ENCODE measurements around the gene RNF13.

DNA sequence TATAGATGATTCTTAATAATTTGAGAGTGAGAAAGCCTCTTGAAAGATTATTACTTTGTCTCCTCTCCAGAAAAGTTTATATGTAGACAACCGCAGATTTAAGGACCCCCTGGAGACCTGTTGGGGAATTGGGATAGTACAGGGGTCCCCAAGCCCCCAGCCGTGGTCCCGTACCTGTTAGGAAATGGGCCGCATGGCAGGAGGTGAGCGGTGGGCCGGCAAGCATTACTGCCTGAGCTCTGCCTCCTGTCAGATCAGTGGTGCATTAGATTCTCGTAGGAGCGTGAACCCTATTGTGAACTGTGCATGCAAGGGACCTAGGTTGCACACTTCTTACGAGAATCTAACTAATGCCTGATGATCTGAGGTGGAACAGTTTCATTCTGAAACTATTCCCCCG lies 79.4 kb downstream of the RNF13 start:
- TF ChIP-seq, protein P1, sequence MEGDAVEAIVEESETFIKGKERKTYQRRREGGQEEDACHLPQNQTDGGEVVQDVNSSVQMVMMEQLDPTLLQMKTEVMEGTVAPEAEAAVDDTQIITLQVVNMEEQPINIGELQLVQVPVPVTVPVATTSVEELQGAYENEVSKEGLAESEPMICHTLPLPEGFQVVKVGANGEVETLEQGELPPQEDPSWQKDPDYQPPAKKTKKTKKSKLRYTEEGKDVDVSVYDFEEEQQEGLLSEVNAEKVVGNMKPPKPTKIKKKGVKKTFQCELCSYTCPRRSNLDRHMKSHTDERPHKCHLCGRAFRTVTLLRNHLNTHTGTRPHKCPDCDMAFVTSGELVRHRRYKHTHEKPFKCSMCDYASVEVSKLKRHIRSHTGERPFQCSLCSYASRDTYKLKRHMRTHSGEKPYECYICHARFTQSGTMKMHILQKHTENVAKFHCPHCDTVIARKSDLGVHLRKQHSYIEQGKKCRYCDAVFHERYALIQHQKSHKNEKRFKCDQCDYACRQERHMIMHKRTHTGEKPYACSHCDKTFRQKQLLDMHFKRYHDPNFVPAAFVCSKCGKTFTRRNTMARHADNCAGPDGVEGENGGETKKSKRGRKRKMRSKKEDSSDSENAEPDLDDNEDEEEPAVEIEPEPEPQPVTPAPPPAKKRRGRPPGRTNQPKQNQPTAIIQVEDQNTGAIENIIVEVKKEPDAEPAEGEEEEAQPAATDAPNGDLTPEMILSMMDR (IDR thresholded peaks at IDR 0.05): no peak
- no peak for TF ChIP-seq POLR2A (IDR thresholded peaks at IDR 0.05)
- no peak for TF ChIP-seq POLR2AphosphoS5 (IDR thresholded peaks at IDR 0.05; ENCODE audit: insufficient read depth in 1 of 2, low read depth in 1 of 2)

Data from vagina (tissue), 2 donors.